HFF-Myc (cell line): ENCODE measurements around the gene SPOPL.
A peak's percentile ranks its signal among the peaks of the same experiment; 100 is the strongest.

Source experiments
- DNase-seq: peaks from one replicate; pipeline ENCODE4 v3.0.0-alpha.2; 2011; ENCODE audit warnings: low read depth; ENCODE audit errors: extremely low read depth
- H3K4me3 ChIP-seq: replicated peaks from 2 replicates; pipeline ENCODE4 v1.5.1; 2011; ENCODE audit warnings: low read depth, mild to moderate bottlenecking, control low read depth, low read length
- TF ChIP-seq, protein P1 (sequence below): IDR thresholded peaks from 2 replicates; pipeline ENCODE4 v1.5.1; 2012; ENCODE audit warnings: mild to moderate bottlenecking, low read depth, low read length, control low read depth; ENCODE audit errors: missing control alignments

Gene SPOPL

DNA sequence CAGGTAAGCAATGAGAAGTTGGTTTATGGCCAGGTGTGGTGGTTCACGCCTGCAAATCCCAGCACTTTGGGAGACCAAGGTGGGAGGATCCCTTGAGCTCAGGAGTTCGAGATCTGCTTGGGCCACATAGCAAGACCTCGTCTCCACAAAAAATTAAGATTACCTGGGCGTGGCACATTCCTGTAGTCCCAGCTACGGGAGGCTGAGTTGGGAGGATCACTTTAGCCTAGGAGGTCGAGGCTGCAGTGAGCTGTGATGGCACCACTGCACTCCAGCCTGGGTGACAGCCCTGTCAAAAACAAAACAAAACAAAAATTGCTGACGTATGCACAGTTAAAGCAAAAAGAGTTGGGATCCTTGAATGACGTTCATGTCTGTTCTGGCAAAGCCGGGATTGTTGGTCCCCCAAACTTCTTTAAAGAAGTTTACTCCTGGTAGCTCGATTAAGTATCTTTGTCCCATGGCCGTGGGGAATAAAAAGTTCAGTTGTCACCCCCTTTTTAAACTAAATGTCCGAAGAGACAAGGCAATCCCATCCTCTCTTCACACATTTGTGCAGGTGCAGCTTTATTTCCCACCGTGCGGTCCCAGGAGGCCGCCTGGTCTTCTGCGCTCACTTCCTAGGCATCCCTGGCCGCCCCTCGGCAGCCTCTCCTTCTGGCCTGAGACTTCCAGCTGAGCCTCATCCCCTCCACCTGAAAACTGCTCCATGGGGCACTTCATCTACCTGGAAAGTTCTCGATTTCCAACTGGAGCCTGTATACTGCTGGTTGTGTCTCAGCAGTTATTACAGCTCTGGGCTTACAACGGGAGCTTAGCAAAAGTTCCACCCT is 762 bp upstream of the SPOPL start:
- TF ChIP-seq, protein P1, sequence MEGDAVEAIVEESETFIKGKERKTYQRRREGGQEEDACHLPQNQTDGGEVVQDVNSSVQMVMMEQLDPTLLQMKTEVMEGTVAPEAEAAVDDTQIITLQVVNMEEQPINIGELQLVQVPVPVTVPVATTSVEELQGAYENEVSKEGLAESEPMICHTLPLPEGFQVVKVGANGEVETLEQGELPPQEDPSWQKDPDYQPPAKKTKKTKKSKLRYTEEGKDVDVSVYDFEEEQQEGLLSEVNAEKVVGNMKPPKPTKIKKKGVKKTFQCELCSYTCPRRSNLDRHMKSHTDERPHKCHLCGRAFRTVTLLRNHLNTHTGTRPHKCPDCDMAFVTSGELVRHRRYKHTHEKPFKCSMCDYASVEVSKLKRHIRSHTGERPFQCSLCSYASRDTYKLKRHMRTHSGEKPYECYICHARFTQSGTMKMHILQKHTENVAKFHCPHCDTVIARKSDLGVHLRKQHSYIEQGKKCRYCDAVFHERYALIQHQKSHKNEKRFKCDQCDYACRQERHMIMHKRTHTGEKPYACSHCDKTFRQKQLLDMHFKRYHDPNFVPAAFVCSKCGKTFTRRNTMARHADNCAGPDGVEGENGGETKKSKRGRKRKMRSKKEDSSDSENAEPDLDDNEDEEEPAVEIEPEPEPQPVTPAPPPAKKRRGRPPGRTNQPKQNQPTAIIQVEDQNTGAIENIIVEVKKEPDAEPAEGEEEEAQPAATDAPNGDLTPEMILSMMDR, result no peak
- no peak for DNase-seq
- peak overlapping the region; percentile 76 for H3K4me3 ChIP-seq

DNA sequence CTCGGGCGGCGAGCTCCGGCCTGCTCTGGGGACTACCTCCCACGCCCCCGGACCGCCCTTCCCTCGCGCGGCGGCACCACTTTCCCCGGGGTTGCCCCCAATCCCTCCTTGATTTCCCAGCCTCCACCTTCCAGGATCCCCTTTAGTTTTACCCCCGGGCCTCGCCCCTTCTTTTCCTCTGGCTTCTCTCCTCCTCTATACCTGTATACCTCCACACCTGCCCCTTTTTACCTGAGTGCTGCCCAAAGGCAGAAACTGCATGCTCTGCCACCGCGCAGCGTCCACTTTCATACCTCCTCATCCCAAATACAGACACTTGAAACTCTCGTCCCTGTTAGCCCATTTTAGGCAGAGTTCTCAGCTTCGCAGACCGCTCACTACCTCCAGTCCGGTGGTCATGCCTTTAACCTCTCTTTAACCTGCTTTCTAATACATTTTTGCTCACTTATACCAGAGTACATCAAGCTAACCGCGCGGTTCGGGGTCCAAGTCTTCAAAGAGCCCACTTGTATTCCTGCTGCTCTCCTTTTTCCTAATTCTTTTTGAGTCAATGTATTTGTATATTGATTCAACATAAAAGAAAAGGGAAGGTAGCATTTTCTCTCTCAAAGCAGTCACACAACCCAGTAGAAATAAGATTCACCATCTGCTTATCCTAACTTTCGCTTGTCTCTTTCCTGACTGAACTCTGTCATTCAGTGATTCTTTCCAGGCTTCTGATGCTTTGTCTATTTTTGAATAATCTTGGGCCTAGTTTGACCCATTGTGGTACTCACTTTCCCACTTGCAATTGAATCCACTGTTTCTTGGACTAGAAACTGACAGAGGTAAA is 901 bp downstream of the SPOPL start:
- TF ChIP-seq, protein P1, result no peak
- peak overlapping the region; percentile 76 for H3K4me3 ChIP-seq
- DNase-seq, result no peak

DNA sequence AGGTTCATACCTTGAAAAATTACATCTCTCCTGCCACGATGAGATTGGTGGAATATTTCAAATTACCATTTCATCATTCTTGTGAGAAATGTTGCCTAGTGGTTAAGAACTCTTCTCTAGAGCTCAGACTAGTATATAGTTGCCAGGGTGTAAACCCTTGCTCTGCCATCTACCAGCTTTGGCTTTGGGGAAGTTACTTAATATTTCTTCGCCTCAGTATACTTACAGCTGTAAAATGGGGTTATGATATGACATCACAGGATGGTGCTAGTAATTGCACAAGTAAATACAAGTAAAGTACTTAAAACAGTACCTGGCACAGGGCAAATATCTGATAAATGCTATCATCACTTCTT is 1.5 kb downstream of the SPOPL start:
- DNase-seq, result no peak
- TF ChIP-seq, protein P1, result no peak
- H3K4me3 ChIP-seq, result peak overlapping the region; percentile 76

DNA sequence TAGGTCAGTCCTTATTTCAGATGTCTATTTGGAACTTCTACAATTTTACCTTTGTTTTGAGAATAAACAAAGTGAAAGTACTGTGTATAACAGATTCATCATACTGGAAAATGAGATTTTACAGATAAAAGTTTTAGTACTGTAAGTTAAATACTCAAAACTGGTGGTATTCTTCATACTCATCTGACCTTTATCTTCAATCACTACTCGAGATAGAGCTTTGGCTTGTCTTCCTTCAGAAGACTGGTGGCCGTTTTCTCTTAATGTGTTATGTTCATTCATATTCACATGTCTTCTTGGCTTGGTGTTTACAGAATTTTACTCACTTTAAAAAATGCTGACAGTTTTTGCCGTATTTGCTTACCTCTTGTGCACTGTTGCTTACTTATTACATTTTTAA is 2.1 kb downstream of the SPOPL start:
- no peak for DNase-seq
- H3K4me3 ChIP-seq, result peak overlapping the region; percentile 76; the same call in 1 of the 2 replicates
- TF ChIP-seq, protein P1, result no peak

DNA sequence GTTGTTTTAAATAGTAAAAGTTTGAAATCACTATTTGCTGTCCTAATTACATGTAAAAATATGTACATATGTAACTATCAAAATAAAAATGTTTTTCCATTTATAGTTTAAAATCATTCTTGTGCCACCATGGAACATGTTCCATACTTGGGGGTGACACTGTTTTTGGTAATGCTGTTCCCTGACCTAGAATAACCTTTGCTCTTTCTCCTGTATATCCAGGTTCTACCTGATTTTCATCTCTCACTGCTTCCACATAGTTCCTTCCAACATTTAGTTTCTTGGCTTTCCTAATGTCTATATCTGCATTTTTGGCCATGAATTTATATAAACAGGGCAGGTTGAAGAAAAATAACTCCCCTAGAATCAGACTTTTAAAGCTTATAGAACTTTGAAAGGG is 2.5 kb downstream of the SPOPL start:
- TF ChIP-seq, protein P1, result no peak
- no peak overlapping the region; the same call in 1 of the 2 replicates for H3K4me3 ChIP-seq
- no peak for DNase-seq

DNA sequence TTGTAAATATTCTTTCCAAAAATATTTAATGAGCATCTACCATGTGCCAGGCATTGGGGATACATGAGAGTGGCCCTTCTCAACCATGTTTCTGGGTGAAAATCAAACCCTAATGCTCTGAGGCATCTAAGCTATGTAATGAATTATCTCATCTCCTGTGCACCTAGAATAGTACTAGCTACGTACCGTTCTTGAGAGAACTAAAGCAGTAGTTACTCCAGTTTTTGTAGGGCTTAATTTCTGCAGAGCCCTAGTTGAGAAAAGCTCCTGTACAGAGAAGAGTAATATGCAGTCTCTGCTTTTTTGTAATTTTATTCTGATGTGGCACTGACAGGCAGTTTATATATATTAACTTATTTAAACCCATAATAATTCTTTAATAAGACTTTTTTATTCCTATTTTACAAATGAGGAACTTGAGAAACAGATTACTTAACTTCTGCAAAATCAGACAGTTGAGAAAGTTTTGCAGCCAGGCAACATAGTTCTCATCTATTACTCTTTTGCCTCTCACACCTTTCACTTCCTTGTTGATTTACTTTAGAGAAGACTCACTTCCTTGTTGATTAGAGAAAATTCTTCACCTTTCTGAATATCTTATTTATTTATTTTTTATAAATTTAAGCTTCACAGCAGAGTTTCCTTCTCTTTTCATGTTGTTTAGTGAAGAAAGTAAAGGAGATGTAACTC is 3.1 kb downstream of the SPOPL start:
- DNase-seq, result no peak
- TF ChIP-seq, protein P1, result no peak
- no peak overlapping the region for H3K4me3 ChIP-seq
